ENCODE results near the gene MFRP.

DNA sequence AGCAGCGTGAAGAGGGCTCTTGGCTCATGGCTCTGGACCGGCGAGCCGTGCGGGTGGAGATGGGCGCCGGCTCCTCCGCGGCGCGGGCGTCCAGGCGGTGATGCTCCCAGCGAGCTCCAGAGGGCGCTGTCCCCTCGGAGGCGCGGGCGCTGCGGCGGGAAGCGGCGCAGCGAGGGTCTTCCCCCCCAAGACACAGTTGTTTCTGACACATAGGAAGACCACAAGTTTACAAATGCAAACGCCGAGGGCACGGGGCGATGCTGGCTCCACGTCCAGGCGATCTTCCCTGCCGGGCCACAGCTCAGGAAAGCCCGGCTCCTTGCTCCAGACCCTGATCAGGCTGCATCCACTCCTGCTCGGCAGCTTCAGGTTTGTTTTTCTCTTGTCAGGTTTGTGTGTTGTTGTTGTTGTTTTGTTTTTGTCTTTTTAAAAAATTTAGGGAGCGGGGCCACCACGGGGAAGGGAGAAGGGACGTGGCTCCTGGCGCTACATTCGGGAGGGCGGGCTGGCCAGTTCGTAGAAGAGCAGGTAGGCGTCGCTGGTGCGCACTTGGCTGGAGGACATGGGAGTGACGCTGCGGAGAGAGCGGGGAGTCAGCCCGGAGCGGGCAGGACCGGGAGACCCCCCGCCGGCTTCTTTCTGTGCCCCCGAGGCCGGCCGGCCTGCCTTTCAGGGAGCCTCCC, 10.0 kb upstream of the MFRP start:
- TF ChIP-seq GATA3 (IDR thresholded peaks at IDR 0.05; ENCODE audit: low read depth, low read length) (no peak), GATA2 (IDR thresholded peaks at IDR 0.05; ENCODE audit: low read depth, low read length) (no peak)
